Measurements from ENCODE around the gene GSTM2.

Gene GSTM2

DNA sequence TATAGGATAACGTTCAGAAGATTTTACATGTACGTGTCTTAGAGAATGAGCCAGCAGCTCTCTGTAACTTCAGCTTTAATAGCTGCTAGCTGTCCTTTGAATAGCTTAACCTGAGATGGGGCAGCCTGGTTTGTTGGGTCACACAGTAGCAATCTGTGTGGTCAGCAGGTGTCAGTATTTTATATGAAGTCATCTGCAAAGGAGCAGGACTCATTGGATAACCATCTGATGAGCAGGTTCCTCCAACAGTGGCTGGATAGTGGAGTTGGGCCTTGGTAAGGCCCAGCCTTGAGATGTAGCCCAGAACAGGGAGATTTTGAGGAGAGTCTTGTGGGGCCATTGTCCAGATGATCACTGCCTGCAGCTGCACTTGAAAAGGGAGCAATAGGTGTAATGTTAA is 50.6 kb downstream of the GSTM2 start:
- no peak for DNase-seq

GRCh38 chr1:109719337-109719837 is 51.5 kb downstream of the GSTM2 start:
- DNase-seq, result no peak

GRCh38 chr1:109721042-109721441 is 53.2 kb downstream of the GSTM2 start:
- no peak for DNase-seq

DNA sequence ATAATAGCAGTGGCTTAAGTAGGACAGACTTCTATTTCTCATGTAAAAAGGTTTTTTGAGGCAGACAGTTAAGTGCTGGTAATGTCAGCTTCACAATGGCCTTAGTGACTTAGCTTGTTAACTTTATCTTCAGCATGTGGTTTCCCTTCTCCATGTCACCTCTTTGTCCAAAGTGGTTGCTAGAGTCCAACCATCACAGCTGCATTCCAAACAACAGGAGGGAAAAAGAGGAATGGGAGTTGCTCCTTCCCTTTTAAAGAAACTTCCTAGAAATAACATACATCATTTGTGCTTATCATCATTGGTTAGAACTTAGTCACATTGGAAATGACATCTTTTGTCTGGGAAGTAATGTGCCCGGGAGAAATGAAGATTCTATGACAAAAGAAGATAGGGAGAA is 54.1 kb downstream of the GSTM2 start:
- no peak for DNase-seq

- DNase-seq, result no peak
These were observed 55.2 kb downstream of the GSTM2 start for GRCh38 chr1:109722908-109723691.
